ENCODE measurements around the gene PNLIPRP3.

DNA sequence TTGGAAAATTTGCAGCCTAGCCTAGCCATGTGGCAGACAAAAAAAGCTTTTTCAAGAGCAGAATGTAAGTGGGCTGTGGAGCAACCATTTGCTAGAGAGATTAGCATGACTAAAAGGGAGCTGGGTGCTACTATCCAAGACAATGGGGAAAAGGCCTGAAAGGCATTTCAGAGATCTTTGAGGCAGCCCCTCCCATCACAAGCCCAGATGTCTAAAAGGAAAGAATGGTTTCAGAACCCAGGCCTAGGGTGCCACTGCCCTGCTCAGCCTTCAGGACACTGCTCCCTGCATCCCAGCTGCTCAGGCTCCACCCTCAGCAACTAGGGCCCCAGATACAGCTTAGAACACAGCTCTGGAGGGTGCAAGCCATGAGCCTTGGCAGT, 24.7 kb downstream of the PNLIPRP3 start:
- TF ChIP-seq, protein P1, sequence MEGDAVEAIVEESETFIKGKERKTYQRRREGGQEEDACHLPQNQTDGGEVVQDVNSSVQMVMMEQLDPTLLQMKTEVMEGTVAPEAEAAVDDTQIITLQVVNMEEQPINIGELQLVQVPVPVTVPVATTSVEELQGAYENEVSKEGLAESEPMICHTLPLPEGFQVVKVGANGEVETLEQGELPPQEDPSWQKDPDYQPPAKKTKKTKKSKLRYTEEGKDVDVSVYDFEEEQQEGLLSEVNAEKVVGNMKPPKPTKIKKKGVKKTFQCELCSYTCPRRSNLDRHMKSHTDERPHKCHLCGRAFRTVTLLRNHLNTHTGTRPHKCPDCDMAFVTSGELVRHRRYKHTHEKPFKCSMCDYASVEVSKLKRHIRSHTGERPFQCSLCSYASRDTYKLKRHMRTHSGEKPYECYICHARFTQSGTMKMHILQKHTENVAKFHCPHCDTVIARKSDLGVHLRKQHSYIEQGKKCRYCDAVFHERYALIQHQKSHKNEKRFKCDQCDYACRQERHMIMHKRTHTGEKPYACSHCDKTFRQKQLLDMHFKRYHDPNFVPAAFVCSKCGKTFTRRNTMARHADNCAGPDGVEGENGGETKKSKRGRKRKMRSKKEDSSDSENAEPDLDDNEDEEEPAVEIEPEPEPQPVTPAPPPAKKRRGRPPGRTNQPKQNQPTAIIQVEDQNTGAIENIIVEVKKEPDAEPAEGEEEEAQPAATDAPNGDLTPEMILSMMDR (IDR thresholded peaks at IDR 0.05; ENCODE audit: low read length): no peak
- no peak for TF ChIP-seq EZH2 (IDR thresholded peaks at IDR 0.05; ENCODE audit: borderline replicate concordance, low read length)
